NCI-H748 treated with DMSO at 0.1 percent for 48 hours (cell line): ENCODE results near the gene NEDD4.
A peak's percentile ranks its signal among the peaks of the same experiment; 100 is the strongest.
"Not testable (repeated sequence)": the region's sequence is repeated elsewhere in the genome, so short reads cannot be mapped to it uniquely, and the experiment has no call there.

ENCODE experiments used
- DNase-seq: peaks from one replicate; lab custom pipeline; 2025; lab: John Stamatoyannopoulos, UW

NEDD4 gene

DNA sequence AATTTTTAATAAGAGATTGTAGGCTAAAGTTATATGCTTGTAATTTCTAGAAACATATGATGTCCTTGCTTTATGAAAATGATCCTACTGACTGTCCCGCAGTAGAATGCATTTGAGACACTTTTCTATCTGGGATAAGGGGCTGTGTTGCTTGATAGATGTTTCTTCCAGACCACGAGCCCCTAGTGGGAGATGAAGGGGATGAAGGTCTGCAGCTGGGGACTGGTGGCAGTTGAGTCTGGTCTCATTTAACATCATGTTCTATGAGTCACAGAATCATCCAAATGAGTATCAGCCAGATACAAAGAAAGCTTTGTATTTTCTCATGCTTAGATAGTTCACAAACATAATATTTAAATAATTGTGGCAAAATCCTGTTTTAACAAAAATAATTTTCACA, 166.2 kb downstream of the NEDD4 start:
- no peak for DNase-seq

DNA sequence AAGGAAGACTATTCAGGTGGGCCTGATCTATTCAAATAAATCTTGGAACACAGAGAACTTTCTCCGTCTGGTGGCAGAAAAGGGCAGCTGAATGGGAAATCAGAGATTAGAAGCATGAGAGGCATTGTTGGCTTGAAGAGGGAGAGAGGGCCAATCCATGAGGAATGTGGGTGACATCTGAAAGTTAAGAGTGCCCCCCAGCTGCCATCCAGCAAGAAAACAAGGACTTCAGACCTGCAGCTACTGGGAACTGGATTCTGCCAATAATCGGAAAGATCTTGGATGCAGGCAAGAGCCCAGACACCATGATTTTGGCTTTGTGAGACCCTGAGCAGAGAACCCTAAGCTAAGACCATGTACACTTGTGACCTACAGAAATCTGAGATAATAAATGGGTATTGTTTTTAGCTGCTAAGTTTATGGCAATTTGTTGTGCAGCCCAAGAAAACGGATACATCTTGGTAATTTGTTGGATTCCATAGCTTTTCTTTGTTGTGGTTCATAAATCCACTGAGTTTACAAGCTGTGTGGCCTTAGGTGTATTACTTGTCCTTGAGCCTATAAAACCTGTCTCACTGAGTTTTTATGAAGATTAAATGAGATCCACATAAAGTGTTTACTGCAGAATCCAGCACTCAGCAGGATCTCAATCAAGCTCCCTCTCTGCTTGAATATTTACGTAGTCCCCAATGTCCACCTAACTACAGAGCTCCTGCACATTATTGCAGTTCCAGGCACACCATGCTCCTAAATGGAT, 168.4 kb downstream of the NEDD4 start:
- DNase-seq = no peak

DNA sequence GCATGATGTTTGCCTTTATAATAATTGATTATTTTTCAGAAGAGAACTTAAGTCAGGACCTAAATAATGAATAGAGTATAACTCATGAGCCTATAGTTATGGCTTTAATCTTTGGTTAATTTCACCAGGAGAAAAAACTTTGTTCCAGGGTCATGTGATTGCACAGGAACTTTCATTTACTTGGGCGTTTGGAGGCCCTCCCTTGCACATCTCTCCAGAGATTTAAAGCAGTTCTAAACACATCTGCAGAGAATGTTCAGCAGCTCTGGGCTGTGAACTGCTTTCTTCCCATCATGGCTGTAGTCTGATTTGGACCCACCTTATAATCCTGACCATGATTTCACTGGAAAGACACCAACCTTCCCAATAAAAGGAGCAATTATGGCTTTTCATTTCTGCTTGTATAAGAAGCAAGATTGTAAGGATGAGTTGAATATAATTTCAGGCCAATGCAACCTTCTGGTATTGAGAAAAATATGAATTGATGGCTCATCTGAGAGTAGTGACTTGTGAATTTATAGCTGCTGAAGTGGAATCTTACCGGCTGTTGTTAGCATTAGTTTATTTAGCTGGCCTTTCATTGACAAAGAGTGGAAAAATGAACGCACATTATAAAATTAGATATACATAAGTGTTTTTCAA, 169.6 kb downstream of the NEDD4 start:
- DNase-seq = no peak

DNA sequence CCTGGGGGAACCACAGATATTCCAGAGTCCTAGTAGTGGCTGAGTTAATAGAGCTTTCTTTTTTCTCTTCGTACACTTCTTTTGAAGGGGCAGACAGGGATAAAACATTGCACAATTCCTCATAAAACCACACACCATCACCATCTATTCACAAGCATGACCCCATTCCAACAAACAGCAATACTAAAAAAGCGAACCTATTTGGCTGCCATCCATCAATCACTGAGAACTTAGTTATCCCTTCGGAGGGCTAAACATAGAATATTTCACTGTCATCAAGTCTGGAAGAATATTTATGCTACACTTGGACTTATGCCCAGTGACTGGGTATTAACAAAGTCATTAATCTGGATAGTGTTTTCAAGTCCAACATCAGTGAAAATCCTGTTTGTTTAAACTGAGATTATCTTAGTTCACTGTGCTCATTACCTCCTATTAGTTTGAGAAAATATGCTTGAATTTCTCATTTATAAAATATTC, 170.2 kb downstream of the NEDD4 start:
- DNase-seq = no peak

DNA sequence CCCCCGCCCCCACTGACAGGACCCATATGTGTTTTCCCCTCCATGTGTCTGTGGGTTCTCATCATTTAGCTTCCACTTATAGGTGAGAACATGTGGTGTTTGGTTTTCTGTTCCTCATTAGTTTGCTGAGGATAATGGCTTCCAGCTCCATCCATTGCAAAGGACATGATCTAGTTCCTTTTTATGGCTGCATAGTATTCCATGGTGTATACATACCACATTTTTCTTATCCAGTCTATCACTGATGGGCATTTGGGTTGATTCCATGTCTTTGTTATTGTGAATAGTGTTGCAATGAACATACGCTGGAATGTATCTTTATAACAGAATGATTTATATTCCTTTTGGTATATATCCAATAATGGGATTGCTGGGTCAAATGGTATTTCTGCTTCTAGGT, 171.7 kb downstream of the NEDD4 start:
- not testable (repeated sequence) for DNase-seq

DNA sequence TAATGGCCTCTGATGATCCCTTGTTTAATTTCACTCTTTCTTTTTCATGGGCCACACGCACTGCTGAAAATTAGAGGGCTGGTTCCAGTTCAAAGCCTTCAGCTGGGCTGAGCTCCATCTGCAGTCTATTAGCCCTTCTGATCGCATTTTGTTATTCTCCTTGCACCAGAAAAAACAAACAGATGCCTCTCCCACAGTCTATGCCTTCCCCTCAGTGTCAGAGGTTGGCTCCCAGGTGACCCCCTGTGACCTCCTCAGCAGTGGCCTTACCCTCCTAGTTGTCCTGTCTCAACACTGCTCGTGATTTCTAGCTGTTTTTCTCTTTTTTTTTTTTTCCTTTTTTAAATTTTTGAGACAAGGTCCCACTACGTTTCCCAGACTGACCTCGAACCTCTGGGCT, 173.4 kb downstream of the NEDD4 start:
- DNase-seq = no peak

DNA sequence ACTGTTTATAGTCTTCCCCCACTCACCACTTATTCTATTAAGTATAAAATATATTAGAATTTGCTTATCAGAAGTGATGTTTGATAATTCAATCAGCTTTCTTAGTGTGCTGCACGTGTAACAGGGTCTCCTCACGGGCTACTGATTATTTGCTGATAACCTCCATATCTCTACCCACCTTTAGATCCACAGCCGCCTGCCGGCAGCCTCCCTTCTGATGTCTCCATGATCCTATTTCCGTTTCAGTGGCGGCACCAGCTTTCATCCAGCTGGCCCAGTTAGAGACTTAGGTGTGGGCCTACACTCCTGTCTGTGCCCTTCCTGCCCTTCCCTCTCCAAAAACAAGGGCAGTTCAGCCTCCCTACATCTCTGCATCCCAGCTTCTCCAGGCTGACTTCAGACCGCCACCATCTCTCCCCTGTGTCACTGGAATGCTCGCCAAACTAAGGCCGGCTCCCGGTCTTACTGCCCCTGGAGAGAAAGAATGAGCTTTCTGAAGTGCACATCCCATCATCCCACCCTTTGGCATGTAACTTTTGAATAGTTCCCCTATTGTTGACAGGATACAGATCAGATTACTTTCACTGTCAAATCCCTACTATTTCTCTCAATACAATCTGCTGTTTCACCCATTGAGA, 173.9 kb downstream of the NEDD4 start:
- DNase-seq = no peak

DNA sequence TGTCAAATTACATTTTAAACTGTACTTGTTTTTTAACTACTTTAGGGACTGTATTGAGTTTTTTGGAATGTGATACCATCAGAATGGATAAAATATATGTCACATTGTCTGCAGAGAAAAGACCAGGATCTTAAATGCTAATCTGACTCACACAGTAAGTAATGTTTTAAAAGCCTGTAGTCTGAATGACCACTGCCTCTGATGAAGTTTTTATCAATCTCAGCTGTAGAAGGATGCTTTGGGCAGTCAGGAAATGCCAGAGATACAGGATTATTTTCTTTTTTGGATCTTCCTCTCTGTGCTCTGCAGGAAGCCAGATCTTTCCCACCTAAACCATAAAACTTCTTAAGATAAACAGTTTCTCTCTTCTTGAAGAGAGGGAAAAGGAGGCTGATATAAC, 177.4 kb downstream of the NEDD4 start:
- DNase-seq = no peak

DNA sequence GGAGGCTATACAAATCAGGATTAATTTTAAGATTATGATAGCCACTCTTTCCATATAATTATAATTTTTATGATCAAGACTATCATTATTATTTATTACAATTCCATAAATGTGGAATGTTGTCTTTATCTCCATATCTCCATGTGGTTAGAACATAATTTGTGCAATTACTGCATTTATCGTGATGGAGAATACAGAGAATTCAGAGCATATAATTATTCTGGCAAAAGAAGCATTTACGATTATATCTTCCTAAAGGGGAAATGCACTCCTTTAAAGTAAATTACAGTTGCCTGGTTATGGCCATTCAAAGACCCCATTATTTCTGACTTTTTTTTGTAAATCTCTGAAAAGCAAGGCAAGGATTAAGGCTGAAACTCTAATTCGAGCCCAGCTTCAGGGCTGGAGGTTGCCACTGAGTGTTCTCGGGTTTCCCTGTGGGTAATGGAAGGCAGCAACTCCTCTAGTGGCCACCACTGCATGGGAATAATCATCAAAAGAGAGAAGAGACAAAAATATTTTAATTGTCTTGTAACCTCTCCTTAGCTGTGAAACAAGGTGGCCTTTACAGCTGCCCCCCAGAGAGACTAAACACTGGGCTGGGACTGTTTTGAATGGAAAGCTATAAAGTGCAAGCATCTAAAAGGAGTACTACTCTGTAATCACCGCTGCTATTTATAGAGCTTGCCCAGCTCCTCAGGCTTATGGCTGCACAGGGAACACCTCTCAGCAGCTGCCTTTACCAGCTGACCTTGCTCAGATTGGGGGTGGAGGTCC, 190.6 kb downstream of the NEDD4 start:
- no peak for DNase-seq

DNA sequence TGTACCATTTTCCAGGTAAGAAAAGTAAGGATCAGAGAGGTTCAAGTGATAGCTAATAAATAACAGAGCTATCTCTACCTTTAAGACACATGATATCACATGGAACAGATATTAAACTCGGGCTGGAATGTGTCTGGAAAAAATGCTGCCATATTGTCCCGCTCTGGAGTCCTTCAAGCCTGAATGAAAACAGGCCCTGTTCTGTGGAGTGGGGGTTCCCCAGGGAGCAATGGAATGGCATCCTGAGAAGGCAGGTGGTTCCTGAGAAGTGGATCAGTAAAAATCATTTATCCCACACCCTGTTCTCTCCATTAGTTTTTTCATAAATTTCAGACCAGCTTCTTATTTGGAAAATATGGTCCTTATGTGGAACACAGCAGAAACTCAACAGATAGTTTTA, 193.2 kb downstream of the NEDD4 start:
- no peak for DNase-seq

DNA sequence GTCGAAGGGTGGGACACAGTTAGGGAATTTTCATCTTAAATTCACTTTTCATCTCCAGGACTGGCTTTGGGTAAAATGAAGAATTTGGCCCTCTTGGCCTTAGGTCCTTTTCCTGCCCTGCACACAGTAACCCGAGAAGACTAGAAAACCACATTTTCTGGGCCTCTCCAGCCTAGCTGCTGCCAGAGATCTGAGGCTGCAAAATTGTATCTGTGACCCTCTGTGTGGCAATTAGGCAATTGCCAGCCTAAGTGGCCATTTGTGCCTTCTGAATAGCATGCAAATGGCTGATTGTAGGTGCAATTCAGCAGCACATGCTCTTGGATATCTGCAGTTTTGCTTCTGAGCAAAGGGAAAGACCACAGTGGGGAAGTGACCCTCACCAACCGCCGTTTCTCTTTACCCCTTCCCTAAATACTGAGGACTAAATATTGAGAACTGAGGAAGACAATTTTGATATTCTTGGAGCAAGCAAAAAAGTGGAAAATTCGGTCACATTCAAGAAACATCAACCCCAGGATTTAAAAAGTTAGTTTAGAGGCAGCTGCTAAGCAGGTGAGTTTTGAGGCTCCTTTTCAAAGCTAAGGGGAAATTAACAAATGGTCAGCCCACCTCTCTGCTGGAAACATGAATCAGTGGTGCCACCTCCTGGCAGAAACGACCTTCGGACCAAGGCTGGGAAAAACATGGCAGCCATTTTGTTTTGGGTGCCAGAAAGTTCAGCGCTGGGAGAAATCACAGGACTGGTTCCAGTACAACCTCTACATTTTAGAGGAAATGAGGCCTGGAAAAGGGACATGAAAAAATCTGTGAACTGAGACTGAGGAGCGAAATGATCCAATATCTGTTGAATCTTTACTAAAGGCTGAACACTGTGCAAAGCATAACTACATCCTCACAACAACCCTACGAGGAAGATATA, 193.9 kb downstream of the NEDD4 start:
- peak; percentile 10 for DNase-seq

DNA sequence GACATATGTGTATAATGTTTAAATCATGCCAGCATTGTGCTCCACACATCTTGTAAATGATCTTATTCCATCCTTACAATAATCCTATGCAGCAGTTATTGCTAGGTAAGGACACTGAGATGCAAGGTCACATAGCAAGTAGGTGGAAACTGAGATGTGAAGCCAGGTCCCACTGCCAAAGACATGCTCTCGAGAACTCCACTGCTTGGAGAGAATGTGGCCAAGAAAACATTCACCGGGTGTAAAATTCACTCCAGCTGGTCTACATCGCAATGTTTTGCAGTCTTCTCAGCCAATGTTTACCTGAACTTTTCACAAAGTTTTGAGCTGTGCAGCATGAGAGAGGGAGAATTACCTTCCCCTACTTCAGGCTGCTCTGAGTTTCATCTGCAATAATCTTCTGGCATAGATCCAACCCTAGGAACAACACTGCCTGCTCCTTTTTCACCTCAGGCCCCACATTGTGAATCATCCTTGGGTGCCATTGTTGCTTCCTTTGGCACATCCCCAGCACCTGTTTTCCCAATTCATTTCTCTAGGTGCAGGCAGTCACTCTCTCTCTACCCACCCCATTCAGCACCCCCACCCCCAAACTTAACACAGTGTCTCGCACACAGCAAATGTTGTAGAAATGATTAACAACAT, 197.0 kb downstream of the NEDD4 start:
- no peak for DNase-seq

DNA sequence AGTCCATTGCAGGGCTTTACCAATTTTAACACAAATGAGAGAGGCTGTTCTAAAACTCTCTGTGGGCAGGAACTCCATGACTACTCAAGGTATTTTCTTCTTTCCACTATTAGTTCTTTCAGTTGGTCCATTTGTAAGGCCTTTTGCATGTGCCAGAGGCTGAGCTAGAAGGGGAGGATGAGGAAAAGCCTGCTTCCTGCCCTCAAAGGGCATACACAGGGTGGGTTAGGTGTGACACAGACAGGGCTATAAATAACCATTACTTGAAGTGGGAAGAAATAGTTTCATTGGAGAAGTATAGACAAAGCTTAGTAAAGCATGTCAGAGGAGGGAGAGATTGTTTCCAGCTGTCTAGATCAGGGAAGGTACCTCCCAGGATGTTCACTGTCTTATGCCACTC, 198.4 kb downstream of the NEDD4 start:
- DNase-seq = no peak

DNA sequence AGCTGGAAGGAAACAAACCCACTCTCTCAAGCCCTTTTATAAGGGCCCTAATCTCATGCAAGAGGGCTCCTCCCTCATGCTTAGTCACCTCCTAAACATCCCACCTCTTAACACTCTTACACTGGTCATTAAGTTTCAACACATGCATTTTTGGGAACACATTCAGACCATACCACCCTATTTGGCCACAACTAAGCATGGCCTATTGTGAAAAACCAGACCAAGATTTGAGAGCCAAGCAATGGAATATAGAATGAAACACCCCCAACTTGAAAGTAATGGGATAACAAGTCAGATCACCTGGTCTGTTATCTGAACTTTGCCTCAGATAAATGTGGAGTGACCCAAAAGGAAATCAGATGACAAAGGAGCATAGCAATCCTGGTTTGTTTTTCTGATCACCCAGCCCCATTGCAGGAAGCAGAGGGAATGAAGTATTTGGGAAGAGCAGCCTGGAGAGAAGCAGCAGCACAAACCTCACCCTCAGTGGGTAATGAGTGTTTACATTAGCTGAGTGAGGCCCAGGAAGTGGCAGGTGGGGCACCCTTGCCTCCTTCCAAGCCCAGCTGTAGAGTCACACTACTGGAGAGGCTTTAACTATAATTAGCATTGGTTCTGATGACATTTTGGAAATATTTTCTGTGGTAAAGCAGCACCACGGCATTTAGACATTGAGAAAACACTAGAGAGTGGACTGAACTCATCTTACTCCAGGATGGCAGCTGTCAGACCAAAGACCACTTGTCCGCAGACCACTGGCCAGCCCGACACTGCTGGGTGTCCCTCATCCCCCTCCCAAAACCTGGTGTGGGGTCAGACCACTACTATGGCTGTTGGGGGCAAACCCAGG, 201.6 kb downstream of the NEDD4 start:
- DNase-seq = no peak

DNA sequence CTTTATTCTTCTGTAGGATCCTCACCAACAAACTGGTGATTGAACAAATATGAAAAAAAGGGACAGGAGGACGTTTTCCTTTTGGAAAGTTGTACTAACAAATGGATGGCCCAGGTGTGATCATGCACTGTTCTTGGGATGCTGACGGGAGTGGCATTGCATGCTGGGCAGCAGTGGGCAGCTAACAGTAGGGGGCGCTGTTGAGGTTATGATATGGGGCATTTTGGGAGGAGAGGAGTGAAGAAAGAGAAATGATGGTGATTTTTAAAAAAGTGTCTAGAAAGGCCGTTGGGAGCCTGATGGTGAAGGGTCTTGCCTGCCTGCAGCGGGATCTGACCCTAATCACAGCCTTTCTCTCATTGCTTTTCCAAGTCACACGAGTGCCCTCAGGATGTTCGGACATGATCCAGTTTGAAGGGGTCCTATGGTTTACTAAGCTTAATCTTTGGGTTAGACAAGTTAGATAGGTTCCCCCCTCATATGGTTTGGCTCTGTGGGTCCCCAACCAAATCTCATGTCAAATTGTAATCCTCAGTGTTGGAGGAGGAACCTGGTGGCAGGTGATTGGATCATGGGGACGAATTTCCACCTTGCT, 204.2 kb downstream of the NEDD4 start:
- DNase-seq = no peak

DNA sequence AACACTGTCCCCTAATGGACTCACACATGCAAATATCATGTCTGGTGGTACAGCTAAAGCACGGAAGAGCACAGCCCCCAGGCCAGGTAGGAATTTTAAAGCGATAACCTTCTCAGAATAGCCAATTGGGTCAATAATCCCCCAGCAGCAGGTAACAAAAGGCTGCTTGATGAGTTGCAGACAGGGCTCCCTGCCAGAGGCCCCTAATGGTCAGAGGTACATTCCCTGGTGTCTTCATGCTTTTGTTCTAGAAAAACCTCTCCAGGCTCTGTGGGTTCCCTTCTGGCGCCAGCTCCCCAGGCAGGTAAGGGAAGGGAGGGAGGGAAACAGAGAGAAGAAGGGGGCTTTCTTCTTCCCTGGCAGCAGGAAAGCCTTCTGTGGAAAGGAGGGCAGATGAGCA, 207.1 kb downstream of the NEDD4 start:
- DNase-seq = no peak

DNA sequence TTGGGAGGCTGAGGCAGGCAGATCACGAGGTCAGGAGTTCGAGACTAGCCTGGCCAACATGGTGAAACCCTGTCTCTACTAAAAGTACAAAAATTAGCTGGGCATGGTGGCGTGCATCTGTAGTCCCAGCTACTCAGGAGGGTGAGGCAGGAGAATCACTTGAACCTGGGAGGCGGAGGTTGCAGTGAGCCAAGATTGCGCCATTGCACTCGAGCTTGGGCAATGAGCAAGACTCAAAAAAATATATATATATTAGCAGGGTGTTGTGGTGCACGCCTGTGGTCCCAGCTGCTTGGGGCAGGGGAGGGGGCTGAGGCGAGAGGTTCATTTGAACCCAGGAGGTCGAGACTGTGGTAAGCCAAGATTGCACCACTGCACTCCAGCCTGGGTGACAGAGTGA, 207.8 kb downstream of the NEDD4 start:
- DNase-seq = not testable (repeated sequence)

DNA sequence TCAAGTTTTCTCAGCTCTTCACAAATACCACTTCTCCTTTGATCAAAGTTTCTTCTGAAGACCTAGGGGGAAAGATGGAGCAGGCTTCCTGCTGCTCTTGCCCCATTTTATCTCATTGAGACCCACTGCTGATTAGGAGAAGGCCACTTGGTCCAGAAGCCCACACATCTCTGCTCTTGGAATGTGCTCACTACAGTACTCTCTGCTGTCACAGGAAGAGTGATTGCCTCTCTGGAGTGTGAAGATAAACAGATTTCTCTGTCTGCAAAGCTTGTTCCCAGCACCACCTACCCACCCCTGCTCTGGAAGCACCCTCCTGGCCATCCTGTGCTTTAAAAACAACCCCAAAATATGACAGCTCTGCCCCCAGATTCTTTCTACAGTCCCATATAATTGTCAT, 209.1 kb downstream of the NEDD4 start:
- no peak for DNase-seq

DNA sequence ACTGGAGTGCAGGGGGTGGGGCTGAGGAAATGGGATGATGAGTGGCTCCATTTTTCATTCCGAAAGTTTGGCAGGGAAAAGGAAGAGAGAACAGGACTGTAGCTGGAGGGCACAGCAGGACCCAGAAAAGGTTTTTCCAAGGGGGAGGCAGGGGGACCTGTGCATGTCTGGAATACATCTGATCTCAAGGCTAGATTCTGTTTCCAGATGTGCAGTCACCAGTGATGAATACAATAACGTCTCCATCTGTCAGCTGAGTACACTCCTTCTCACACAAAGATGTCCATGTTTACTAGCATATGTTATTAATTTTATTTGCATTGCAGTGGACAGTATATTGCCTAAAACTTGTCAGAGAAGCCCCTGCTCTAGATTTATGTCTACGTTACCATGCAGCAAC, 210.5 kb downstream of the NEDD4 start:
- no peak for DNase-seq

DNA sequence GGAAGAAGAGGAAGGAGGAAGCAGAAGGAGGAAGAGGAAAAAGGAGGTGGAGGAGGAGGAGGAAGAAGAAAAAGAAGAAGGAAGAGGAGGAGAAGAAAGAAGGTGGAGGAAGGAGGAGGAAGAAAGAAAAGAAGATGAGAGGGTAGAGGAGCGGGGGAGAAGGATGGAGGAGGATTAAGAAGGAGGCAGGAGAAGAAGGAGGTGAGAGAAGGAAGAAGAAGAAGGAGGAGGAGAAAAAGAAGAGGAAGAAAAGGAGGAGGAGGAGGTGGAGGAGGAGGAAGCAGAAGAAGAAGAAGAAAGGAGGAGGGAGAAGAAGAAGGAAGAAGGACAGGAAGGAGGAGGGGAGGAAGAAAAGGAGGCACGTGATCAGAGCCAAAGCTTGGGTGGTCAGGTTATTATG, 213.1 kb downstream of the NEDD4 start:
- no peak for DNase-seq
